DOHH2 (cell line): Measurements from ENCODE around the gene CACNB1.

Source experiments
- H3F3A ChIP-seq: fragments of 200-600 bp; sonication (generic), shearing (Covaris generic); 2 replicates; pipeline ENCODE4 v1.6.0; 2016; ENCODE audit warnings: antibody characterized with exemption, mild to moderate bottlenecking; ENCODE audit not compliant: control insufficient read depth, insufficient read depth
- H3K27ac ChIP-seq: fragments of 200-600 bp; sonication (generic); 2 replicates; pipeline ENCODE4 v1.5.1; 2014; ENCODE audit warnings: low read depth, mild to moderate bottlenecking, low read length, moderate library complexity
- H3K27me3 ChIP-seq: fragments of 200-600 bp; sonication (generic); 2 replicates; pipeline ENCODE4 v1.6.1; 2014; ENCODE audit warnings: mild to moderate bottlenecking, low read length, mixed read lengths; ENCODE audit not compliant: control insufficient read depth
- H3K36me3 ChIP-seq: fragments of 200-600 bp; sonication (generic); 2 replicates; pipeline ENCODE4 v1.6.1; 2014; ENCODE audit warnings: mild to moderate bottlenecking, low read length, moderate library complexity, mixed read lengths; ENCODE audit not compliant: control insufficient read depth
- H3K4me1 ChIP-seq: fragments of 200-600 bp; sonication (generic); 2 replicates; pipeline ENCODE4 v1.6.1; 2014; ENCODE audit warnings: mild to moderate bottlenecking, low read length, mixed read lengths; ENCODE audit not compliant: control insufficient read depth
- H3K4me2 ChIP-seq: fragments of 200-600 bp; sonication (generic); 2 replicates; pipeline ENCODE4 v1.6.0; 2014; ENCODE audit warnings: mild to moderate bottlenecking, low read length, moderate library complexity
- H3K4me3 ChIP-seq: fragments of 200-600 bp; sonication (generic); 2 replicates; pipeline ENCODE4 v1.5.1; 2014; ENCODE audit warnings: mild to moderate bottlenecking, low read length, mixed read lengths
- H3K79me2 ChIP-seq: fragments of 200-600 bp; sonication (generic); 2 replicates; pipeline ENCODE4 v1.6.1; 2014; ENCODE audit warnings: mild to moderate bottlenecking, low read length, mixed read lengths; ENCODE audit not compliant: control insufficient read depth
- H3K9me2 ChIP-seq: fragments of 200-600 bp; sonication (generic); replicated peaks from 2 replicates; pipeline ENCODE4 v1.6.1; 2014; ENCODE audit warnings: mild to moderate bottlenecking, low read length, mixed read lengths; ENCODE audit not compliant: control insufficient read depth
- H3K9me3 ChIP-seq: fragments of 200-600 bp; sonication (generic); 2 replicates; pipeline ENCODE4 v1.6.1; 2014; ENCODE audit warnings: antibody characterized with exemption, low read length, mixed read lengths; ENCODE audit not compliant: control insufficient read depth, insufficient read depth
- H4K20me1 ChIP-seq: fragments of 200-600 bp; sonication (generic); 2 replicates; pipeline ENCODE4 v1.6.0; 2014; ENCODE audit warnings: low read depth, mild to moderate bottlenecking, antibody characterized with exemption, low read length, moderate library complexity; ENCODE audit not compliant: control insufficient read depth, insufficient read depth
- CTCF ChIP-seq: fragments of 200-600 bp; sonication (generic); IDR thresholded peaks from one replicate; pipeline ENCODE4 v1.5.1; 2014; ENCODE audit warnings: antibody characterized with exemption, mild to moderate bottlenecking, low read depth, low read length; ENCODE audit not compliant: poor library complexity, severe bottlenecking
- EZH2phosphoT487 ChIP-seq: fragments of 200-600 bp; sonication (generic); IDR thresholded peaks from 2 replicates; pipeline ENCODE4 v1.6.1; 2017; ENCODE audit warnings: borderline replicate concordance, mild to moderate bottlenecking, antibody characterized with exemption, low read length, moderate library complexity, mixed read lengths

Gene CACNB1

DNA sequence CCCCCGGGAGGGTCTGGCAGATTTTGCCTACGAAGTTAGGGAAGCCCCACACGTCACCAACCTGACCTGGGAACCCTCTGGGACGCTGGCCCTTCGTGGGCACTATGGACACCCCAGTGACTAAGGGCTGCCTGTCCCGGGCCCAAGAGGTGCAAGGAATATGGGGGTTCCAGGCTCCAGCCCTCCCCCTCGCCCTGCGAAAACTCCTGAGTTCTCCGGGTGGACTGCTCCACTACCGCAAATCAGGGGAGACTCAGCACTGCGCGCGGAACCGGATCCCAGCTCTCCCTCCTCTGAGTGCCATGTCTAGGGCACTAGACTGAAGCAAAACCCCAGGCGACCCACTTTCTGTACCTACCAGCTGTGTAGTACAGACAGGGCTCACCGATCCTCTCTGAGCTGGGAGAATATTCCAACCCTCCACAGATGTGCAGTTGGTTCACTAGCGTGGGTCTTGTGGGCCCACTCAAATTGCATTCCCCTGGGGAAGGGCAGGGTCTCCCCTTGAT lies 31.6 kb downstream of the CACNB1 start, which contains the start of gene ARL5C:
TSS of gene ARL5C (minus strand) at position 321 of the 509 bp plus-strand sequence. CDS start 401 bp downstream, outside the sequence.
- H3K4me1 ChIP-seq = peaks cover 24% of the 10 kb centered on the region
- peak within 1 kb of the TSS; percentile 76 for H3K4me3 ChIP-seq
- H3K4me2 ChIP-seq = peak within 1 kb of the TSS; percentile 87
- no peak for TF ChIP-seq CTCF
- TF ChIP-seq EZH2phosphoT487 = no peak
- H3K27ac ChIP-seq = no peak within 1 kb of the TSS
- no peaks in the 10 kb centered on the region for H3K36me3 ChIP-seq
- no peaks in the 10 kb centered on the region for H3K9me2 ChIP-seq
- H4K20me1 ChIP-seq = no peaks in the 10 kb centered on the region
- no peaks in the 10 kb centered on the region for H3K9me3 ChIP-seq
- H3F3A ChIP-seq = peaks cover 2% of the 10 kb centered on the region; the same call in 1 of the 2 replicates
- H3K79me2 ChIP-seq = no peaks in the 10 kb centered on the region
- H3K27me3 ChIP-seq = peaks cover 6% of the 10 kb centered on the region; the same call in 1 of the 2 replicates

GRCh38 chr17:39165178-39165840 lies 32.2 kb downstream of the CACNB1 start:
- Histone ChIP-seq H4K20me1 (no peaks in the 10 kb centered on the region), H3F3A (peaks cover 2% of the 10 kb centered on the region; the same call in 1 of the 2 replicates), H3K36me3 (no peaks in the 10 kb centered on the region), H3K27ac (no peak overlapping the region), H3K79me2 (no peaks in the 10 kb centered on the region), H3K27me3 (peaks cover 6% of the 10 kb centered on the region; the same call in 1 of the 2 replicates), H3K9me2 (no peaks in the 10 kb centered on the region), H3K4me3 (peak overlapping the region; percentile 76), H3K4me2 (peak overlapping the region; percentile 87), H3K9me3 (no peaks in the 10 kb centered on the region), H3K4me1 (peaks cover 20% of the 10 kb centered on the region)
- no peak for TF ChIP-seq CTCF
- TF ChIP-seq EZH2phosphoT487 = no peak

DNA sequence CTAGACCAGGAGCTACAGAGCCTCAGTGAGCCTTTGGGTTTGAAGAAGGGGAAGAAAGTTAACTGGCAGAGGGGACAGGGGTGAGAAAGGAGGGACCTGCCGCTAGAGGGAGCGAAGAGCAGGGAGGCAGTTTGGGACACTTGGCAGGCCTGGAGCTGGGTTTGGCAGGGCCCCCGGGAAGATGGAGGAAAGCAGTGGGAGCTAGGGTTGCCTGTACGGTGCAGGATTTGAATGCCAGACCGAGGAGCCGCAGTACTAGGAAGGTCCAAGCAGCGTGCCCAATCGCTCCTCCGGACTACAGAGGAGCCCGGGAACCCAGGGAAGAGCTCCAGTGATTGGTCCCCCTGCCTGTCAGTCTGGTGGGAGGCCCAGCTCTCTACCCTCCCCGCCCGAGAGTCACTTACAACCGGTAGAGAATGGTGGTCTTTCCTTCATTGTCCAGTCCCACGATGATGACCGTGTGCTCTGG lies 32.8 kb downstream of the CACNB1 start:
- H3K9me2 ChIP-seq = no peaks in the 10 kb centered on the region
- H3K4me1 ChIP-seq = peaks cover 15% of the 10 kb centered on the region
- peak; percentile 98 for TF ChIP-seq CTCF
- TF ChIP-seq EZH2phosphoT487 = no peak
- H3F3A ChIP-seq = no peaks in the 10 kb centered on the region
- H3K4me2 ChIP-seq = peak overlapping the region; percentile 87
- peaks cover 6% of the 10 kb centered on the region; the same call in 1 of the 2 replicates for H3K27me3 ChIP-seq
- H3K4me3 ChIP-seq = peak overlapping the region; percentile 76
- no peaks in the 10 kb centered on the region for H4K20me1 ChIP-seq
- no peaks in the 10 kb centered on the region for H3K79me2 ChIP-seq
- no peaks in the 10 kb centered on the region for H3K9me3 ChIP-seq
- H3K27ac ChIP-seq = no peak overlapping the region
- H3K36me3 ChIP-seq = no peaks in the 10 kb centered on the region
